Keratinocyte (primary cell): ENCODE results near the gene RNF151.

Source experiments
- EZH2 ChIP-seq: IDR thresholded peaks from one replicate; pipeline ENCODE4 v1.6.1; 2012; ENCODE audit warnings: inconsistent platforms, mild to moderate bottlenecking, low read length, moderate library complexity
- TF ChIP-seq, protein P1 (sequence below), 3 experiments: IDR thresholded peaks in 1 of 3; conservative IDR thresholded peaks in 1 of 3; optimal IDR thresholded peaks in 1 of 3; 2 replicates in 2 of 3; 3 replicates in 1 of 3; pipeline versions ENCODE3 to v1.5.1; 2011; ENCODE audit warnings: low read length in 3 of 3, mild to moderate bottlenecking in 3 of 3, moderate library complexity in 2 of 3, control low read depth in 1 of 3, inconsistent platforms in 1 of 3; ENCODE audit not compliant: insufficient read depth in 2 of 3; ENCODE audit errors: extremely low read depth in 1 of 3

DNA sequence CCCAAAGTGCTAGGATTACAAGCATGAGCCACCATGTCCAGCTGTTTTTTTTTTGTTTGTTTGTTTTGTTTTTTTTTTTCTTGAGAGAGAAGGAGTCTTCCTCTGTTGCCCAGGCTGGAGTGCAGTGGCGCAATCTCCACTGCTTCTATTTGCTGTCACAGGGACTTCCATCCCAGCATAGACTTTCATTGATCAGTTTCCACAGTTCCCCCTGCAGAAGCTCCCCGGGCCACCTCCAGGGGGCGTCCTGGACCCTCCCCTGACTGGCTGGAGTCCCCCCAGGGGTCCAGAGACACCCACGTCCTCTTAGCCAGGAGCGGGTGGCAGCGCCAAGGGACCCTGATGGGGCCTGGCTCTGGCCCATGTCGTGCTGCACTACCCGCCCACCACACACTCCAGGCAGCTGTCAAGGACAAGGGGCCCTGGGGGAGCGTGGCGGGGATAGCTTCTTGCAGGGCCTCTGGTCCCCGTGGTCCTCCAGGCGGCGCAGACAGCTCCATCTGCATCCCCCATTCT, 49.8 kb downstream of the RNF151 start:
- TF ChIP-seq, protein P1, sequence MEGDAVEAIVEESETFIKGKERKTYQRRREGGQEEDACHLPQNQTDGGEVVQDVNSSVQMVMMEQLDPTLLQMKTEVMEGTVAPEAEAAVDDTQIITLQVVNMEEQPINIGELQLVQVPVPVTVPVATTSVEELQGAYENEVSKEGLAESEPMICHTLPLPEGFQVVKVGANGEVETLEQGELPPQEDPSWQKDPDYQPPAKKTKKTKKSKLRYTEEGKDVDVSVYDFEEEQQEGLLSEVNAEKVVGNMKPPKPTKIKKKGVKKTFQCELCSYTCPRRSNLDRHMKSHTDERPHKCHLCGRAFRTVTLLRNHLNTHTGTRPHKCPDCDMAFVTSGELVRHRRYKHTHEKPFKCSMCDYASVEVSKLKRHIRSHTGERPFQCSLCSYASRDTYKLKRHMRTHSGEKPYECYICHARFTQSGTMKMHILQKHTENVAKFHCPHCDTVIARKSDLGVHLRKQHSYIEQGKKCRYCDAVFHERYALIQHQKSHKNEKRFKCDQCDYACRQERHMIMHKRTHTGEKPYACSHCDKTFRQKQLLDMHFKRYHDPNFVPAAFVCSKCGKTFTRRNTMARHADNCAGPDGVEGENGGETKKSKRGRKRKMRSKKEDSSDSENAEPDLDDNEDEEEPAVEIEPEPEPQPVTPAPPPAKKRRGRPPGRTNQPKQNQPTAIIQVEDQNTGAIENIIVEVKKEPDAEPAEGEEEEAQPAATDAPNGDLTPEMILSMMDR (optimal IDR thresholded peaks at IDR 0.05 in 1 of 3, IDR thresholded peaks at IDR 0.05 in 1 of 3, conservative IDR thresholded peaks at IDR 0.05 in 1 of 3; ENCODE audit: extremely low read depth in 1 of 3, insufficient read depth in 2 of 3, low read length in 3 of 3), result peak; percentile 20 to 30 (median 30)
- no peak for TF ChIP-seq EZH2
